Keratinocyte (primary cell): ENCODE data around the gene HMG20A.

Source experiments
- CTCF ChIP-seq, 3 experiments: IDR thresholded peaks in 1 of 3; conservative IDR thresholded peaks in 1 of 3; optimal IDR thresholded peaks in 1 of 3; 2 replicates in 2 of 3; 3 replicates in 1 of 3; pipeline versions ENCODE3 to v1.5.1; 2011; ENCODE audit warnings: low read length in 3 of 3, mild to moderate bottlenecking in 3 of 3, moderate library complexity in 2 of 3, control low read depth in 1 of 3, inconsistent platforms in 1 of 3; ENCODE audit not compliant: insufficient read depth in 2 of 3; ENCODE audit errors: extremely low read depth in 1 of 3
- EZH2 ChIP-seq: IDR thresholded peaks from one replicate; pipeline ENCODE4 v1.6.1; 2012; ENCODE audit warnings: inconsistent platforms, mild to moderate bottlenecking, low read length, moderate library complexity

DNA sequence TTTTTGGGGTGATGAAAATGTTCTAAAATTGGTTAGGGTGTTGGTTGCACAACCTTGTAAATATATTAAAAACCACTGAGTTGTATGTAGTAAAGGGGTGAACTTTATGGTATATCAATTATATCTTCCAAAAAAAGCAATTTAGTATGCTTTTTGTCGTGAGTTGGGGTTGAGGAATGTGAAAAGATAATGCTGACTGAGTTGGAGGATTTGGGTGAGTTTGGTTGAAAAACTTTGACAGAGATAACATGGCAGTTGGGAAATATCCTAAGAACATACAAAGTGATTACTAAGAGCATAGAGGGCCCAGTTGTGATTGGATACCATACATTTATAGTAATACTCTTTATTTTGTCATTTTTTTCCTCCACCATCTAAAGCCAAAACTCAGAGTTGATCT, 33.6 kb downstream of the HMG20A start:
- TF ChIP-seq CTCF (optimal IDR thresholded peaks at IDR 0.05 in 1 of 3, IDR thresholded peaks at IDR 0.05 in 1 of 3, conservative IDR thresholded peaks at IDR 0.05 in 1 of 3; ENCODE audit: extremely low read depth in 1 of 3, insufficient read depth in 2 of 3, low read length in 3 of 3) (no peak), EZH2 (no peak)
